Airway epithelial cell (primary cell): ENCODE results near the gene MYL4. TPM values are rescaled to one million over a fixed set of nuclear protein-coding genes. Genes with fewer than 3 reads are reported as not detected.

ENCODE experiments used
- total RNA-seq: library from RNA; depleted of rRNA; stranded (reverse); fragments of >200 nt; gene quantifications from 2 replicates; pipeline ENCODE4 v1.2.3, GENCODE V29; 2015

MYL4 gene
- total RNA-seq: not detected in 2 replicates

DNA sequence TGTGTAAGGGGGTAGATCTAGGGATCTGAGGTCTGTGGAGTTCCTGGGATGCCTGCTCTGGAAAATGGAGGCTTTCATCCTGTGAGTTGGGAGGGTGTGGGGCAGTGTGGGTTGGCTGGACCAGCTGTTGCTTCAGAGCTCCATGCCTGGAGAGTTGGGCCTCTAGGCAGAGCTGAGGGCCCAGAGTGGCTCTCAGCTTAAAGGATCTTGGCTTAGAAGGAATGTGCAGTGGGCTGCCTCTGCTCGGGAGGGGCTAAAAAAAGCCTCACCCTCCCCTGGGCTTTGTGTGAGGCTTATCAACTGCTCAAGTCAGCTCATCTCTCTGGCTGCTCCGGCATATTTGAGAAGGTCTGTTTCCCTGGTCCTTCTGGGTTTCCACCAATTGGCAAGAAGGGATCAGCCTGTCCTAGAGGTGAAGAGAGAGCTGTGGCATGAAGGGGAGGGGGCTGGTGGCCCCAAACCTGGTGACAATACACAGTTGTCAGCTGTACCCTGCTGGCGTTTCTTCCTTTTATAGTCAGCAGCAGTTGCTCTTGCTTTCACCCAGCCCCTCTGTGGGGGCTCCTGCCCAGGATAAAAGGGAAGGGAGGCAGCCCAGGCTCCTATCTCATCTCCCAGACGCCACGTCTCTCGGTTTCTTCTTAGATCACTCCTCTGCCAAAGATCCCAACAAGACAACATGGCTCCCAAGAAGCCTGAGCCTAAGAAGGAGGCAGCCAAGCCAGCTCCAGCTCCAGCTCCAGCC lies at the start of gene MYL4:
MYL4 (plus strand) TSS at position 605 of the 745 bp plus-strand sequence; CDS start at position 680, 75 bp downstream.

DNA sequence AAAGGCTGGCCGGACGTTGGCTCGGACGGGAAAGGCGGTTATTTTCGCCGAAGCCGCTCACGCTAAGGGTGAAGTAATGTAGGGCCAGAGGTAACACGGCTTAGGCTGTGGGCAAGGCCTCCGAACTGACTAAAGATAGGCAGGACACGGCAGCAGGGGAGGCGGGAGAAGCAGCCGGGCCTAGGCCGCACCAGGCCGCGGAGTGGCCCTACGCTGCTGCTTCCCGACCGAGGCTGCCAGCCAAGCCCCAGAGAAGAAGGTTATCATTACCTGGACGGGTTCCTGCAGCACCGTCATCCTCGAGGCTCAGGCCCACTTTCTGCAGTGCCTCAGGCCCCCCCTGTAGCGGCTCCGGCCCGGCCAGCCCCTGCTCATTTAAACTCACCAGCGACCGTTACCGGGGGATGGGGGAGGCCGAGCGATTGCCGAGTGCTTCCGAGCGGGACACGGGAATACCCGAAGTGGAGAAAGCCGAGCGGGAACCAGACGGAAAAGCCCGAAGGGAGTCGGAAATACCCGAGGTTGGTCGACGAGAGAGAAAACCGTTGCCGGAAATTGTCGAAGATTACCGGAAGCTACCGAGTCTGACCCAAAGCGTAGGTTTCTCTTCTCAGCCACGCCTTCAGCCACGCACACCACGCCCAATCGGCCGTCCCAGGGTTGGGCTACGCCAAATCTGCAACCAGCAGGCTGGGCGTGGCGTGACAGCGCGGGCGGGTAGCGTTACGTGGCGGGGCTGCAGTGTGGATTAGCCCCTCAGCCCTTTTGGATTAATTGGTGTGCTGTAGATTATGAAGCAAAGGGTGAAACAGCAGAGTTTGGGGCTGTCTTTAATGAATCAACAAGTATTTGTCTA lies 20.0 kb upstream of the MYL4 start, which contains the start of gene CDC27:
CDC27 (minus strand) TSS at position 420 of the 856 bp plus-strand sequence; CDS start at position 297, 123 bp downstream.

DNA sequence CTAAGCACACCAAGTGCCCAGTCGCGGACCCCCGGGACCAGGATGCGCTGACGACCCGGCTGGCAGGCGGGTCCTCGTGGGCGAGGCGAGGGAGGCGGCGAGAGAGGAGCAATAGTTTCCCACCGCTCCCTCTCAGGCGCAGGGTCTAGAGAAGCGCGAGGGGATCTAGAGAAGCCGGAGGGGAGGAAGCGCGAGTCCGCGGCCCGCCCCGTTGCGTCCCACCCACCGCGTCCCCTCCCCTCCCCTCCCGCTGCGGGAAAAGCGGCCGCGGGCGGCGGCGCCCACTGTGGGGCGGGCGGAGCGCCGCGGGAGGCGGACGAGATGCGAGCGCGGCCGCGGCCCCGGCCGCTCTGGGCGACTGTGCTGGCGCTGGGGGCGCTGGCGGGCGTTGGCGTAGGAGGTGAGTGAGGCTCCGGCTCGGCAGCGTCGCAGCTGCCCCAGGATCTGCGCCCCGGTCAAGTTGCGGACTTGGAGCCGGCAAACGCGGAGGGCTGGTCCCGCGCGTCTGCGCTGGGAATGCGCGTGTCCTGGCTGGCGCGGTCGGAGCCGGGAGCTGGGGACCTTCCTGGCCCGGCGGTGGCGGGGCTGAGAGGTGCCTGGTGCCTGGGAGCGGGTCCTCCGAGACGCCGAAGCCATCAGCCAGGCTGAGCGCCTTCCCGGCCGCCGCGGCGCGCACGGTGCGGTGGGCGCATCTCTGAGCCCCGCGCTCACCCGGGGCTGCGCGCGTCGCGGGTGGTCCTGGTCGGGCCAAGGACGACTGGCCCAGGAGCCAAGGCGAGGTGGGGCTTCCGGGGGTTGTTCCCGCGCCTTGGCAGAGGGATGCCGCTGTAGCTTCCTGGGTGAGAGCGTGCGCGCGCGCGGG lies 44.6 kb downstream of the MYL4 start, which contains the start of gene ITGB3:
ITGB3 (plus strand) TSS at position 287 of the 862 bp plus-strand sequence; CDS start at position 322, 35 bp downstream.

Other genes with a start within 250 kb of the MYL4 start
- 0.28 TPM in 1 of 2 replicates, not detected in the other for gene RPRML, start 230.1 kb upstream of the MYL4 start, total RNA-seq
- 45.1 and 54.0 TPM in 2 replicates for gene CDC27, start 20.1 kb upstream of the MYL4 start, total RNA-seq
- 0.85 and 0.88 TPM in 2 replicates for gene ITGB3, start 44.5 kb downstream of the MYL4 start, total RNA-seq
- 0.56 TPM in 1 of 2 replicates, not detected in the other for gene EFCAB13, start 114.6 kb downstream of the MYL4 start, total RNA-seq